ENCODE results near the gene LINS1.

- TF ChIP-seq CTCF (IDR thresholded peaks at IDR 0.05; ENCODE audit: insufficient read depth, low read length, poor library complexity, severe bottlenecking) (no peak), EZH2phosphoT487 (conservative IDR thresholded peaks at IDR 0.05; ENCODE audit: low read length) (no peak)
These were observed 77.7 kb downstream of the LINS1 start for GRCh38 chr15:100524326-100524725.

All from SU-DHL-6 (cell line).